HUES64 (cell line): Measurements from ENCODE around the gene CAMKK1.

Source experiments
- H3K27ac ChIP-seq: 2 replicates; pipeline ENCODE4 v1.7.0; 2013; ENCODE audit warnings: low read depth, low read length, inconsistent platforms
- H3K27me3 ChIP-seq: 2 replicates; pipeline ENCODE4 v1.6.1; 2013; ENCODE audit warnings: mild to moderate bottlenecking, low read length; ENCODE audit not compliant: insufficient read depth
- H3K36me3 ChIP-seq: 2 replicates; pipeline ENCODE4 v1.6.1; 2013; ENCODE audit warnings: mild to moderate bottlenecking, low read length; ENCODE audit not compliant: insufficient read depth
- H3K4me1 ChIP-seq: 2 replicates; pipeline ENCODE4 v1.6.1; 2013; ENCODE audit warnings: mild to moderate bottlenecking, low read length, moderate library complexity; ENCODE audit not compliant: insufficient read depth
- H3K4me3 ChIP-seq: 2 replicates; pipeline ENCODE4 v1.5.1; 2013; ENCODE audit warnings: mild to moderate bottlenecking, low read length, moderate library complexity
- H3K9ac ChIP-seq: 2 replicates; pipeline ENCODE4 v1.6.1; 2013; ENCODE audit warnings: mild to moderate bottlenecking, low read depth, low read length
- H3K9me3 ChIP-seq: 2 replicates; pipeline ENCODE4 v1.6.1; 2013; ENCODE audit warnings: low read depth, low read length; ENCODE audit not compliant: insufficient read depth
- WGBS: fragments of 150-250, 120-280 bp; methylation state at CpG from one replicate; pipeline ENCODE4 v1.1.7; 2013; ENCODE audit warnings: missing lambda C conversion rate; 5-methylcytosine and 5-hydroxymethylcytosine counted together

CAMKK1 gene

GRCh38 chr17:3814361-3814760 is 78.5 kb downstream of the CAMKK1 start:
- 96% methylated on average over 13 of the region's 13 CpGs for WGBS
- Histone ChIP-seq H3K27ac (no peak overlapping the region), H3K4me1 (no peaks in the 10 kb centered on the region), H3K4me3 (no peak overlapping the region), H3K27me3 (no peaks in the 10 kb centered on the region), H3K9me3 (no peaks in the 10 kb centered on the region), H3K36me3 (peaks cover 96% of the 10 kb centered on the region), H3K9ac (no peak overlapping the region)

DNA sequence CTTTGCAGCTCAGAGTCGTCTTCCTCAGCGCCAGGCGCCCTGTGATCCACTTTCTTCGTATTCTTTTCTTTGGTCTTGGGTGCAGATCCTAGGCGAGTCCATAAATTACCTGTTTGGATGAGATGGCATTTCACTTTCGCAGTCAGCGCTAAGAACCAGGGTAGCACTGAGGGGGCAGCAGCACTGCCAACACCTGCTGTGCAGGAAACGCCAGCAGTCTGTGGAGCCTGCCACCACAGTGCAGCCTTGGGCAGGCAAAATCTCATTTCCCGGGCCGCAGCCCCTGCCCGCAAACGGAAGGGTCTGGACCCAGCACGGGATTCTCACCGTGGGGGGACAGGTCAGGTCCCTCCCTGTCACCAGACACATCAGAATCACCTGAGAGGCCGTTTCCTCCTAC is 79.7 kb downstream of the CAMKK1 start:
- no peaks in the 10 kb centered on the region for H3K4me1 ChIP-seq
- no peak overlapping the region for H3K27ac ChIP-seq
- H3K4me3 ChIP-seq: no peak overlapping the region
- no peaks in the 10 kb centered on the region for H3K27me3 ChIP-seq
- peaks cover 96% of the 10 kb centered on the region for H3K36me3 ChIP-seq
- H3K9ac ChIP-seq: no peak overlapping the region
- H3K9me3 ChIP-seq: no peaks in the 10 kb centered on the region
- 93% methylated on average over 15 of the region's 15 CpGs for WGBS

GRCh38 chr17:3812771-3813170 is 80.1 kb downstream of the CAMKK1 start:
- Histone ChIP-seq H3K27me3 (no peaks in the 10 kb centered on the region), H3K36me3 (peaks cover 96% of the 10 kb centered on the region), H3K4me3 (no peak overlapping the region), H3K9me3 (no peaks in the 10 kb centered on the region), H3K27ac (no peak overlapping the region), H3K9ac (no peak overlapping the region), H3K4me1 (no peaks in the 10 kb centered on the region)
- 96% methylated on average over 12 of the region's 12 CpGs for WGBS

- Histone ChIP-seq H3K4me3 (no peak overlapping the region), H3K36me3 (peaks cover 97% of the 10 kb centered on the region), H3K27ac (no peak overlapping the region), H3K9me3 (no peaks in the 10 kb centered on the region), H3K9ac (no peak overlapping the region), H3K27me3 (no peaks in the 10 kb centered on the region), H3K4me1 (no peaks in the 10 kb centered on the region)
- WGBS: 92% methylated on average over 10 of the region's 10 CpGs
These were observed 80.6 kb downstream of the CAMKK1 start for GRCh38 chr17:3812284-3812683.
